Ascending aorta (tissue), 2 donors: ENCODE data around the gene CNIH2. TPM values are rescaled to one million over a fixed set of nuclear protein-coding genes. Genes with fewer than 3 reads are reported as not detected.

ENCODE experiments used
- DNase-seq, 2 donors: peaks; one replicate each; pipeline ENCODE4 v3.0.0-alpha.2; 2019; ENCODE audit warnings: low spot score in 2 of 2
- H3K27ac ChIP-seq, 2 donors: fragments of 200-600 bp; sonication (generic); one replicate each; pipeline ENCODE4 v1.5.1; 2016 to 2017; ENCODE audit warnings: mild to moderate bottlenecking in 1 of 2
- H3K27me3 ChIP-seq: fragments of 200-600 bp; sonication (generic); one replicate; pipeline ENCODE4 v1.5.1; 2017
- H3K36me3 ChIP-seq, 2 donors: fragments of 200-600 bp; sonication (generic); one replicate each; pipeline ENCODE4 v1.5.1; 2016
- H3K4me1 ChIP-seq, 2 donors: fragments of 200-600 bp; sonication (generic); one replicate each; pipeline ENCODE4 v1.5.1; 2016 to 2017; ENCODE audit warnings: mild to moderate bottlenecking in 1 of 2
- H3K4me3 ChIP-seq, 2 donors: fragments of 200-600 bp; sonication (generic); one replicate each; pipeline ENCODE4 v1.5.1; 2016 to 2017; ENCODE audit warnings: mild to moderate bottlenecking in 1 of 2
- H3K9me3 ChIP-seq, 2 donors: fragments of 200-600 bp; sonication (generic); one replicate each; pipeline ENCODE4 v1.5.1; 2016
- intact Hi-C: fragments of 100-400 bp; cut with DNase I; formaldehyde crosslinking; loops from one replicate; pipeline ENCODE4 v1.15.1; 2023
- total RNA-seq: library from RNA; depleted of rRNA; stranded (reverse); fragments of >200 nt; gene quantifications from one replicate; pipeline ENCODE4 v1.1.0, GENCODE V29; 2016
- TF ChIP-seq, protein P1 (sequence below), 3 experiments: fragments of 200-600 bp in 2 of 3; fragments of 450-650 bp in 1 of 3; sonication (generic) in 2 of 3; IDR thresholded peaks; one replicate each; pipeline ENCODE4 v1.5.1; 2016 to 2019; ENCODE audit warnings: antibody characterized with exemption in 3 of 3, mild to moderate bottlenecking in 1 of 3, moderate library complexity in 1 of 3

Gene CNIH2
- total RNA-seq, 1 donor from 2014 or later = not detected

DNA sequence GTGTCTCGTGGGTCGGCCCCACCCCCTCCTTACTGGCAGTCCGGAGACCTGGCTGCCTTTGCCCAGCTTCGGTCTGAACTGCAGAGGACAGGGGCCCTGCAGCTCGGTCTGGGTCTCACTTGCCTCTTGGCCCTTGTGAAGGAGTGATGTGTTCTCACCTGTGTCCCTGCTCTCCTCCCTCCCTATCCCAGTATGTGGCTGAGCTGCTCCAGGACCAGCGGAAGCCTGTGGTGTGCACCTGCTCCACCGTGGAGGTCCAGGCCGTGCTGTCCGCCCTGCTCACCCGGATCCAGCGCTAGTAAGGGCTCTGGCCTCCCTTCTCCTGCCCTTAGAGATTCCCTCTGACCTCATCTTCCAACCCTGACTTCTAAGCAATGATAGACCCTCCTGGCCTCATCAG is 45.2 kb upstream of the CNIH2 start:
- Histone ChIP-seq H3K36me3 (peaks cover 81 to 89% of the 10 kb centered on the region in 2 donors), H3K27ac (no peak overlapping the region), H3K9me3 (no peaks in the 10 kb centered on the region), H3K27me3 (no peaks in the 10 kb centered on the region), H3K4me3 (no peak overlapping the region), H3K4me1 (no peaks in the 10 kb centered on the region)
- DNase-seq = no peak
- TF ChIP-seq, protein P1, sequence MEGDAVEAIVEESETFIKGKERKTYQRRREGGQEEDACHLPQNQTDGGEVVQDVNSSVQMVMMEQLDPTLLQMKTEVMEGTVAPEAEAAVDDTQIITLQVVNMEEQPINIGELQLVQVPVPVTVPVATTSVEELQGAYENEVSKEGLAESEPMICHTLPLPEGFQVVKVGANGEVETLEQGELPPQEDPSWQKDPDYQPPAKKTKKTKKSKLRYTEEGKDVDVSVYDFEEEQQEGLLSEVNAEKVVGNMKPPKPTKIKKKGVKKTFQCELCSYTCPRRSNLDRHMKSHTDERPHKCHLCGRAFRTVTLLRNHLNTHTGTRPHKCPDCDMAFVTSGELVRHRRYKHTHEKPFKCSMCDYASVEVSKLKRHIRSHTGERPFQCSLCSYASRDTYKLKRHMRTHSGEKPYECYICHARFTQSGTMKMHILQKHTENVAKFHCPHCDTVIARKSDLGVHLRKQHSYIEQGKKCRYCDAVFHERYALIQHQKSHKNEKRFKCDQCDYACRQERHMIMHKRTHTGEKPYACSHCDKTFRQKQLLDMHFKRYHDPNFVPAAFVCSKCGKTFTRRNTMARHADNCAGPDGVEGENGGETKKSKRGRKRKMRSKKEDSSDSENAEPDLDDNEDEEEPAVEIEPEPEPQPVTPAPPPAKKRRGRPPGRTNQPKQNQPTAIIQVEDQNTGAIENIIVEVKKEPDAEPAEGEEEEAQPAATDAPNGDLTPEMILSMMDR (IDR thresholded peaks at IDR 0.05) = no peak
- intact Hi-C loops = no loop called here

DNA sequence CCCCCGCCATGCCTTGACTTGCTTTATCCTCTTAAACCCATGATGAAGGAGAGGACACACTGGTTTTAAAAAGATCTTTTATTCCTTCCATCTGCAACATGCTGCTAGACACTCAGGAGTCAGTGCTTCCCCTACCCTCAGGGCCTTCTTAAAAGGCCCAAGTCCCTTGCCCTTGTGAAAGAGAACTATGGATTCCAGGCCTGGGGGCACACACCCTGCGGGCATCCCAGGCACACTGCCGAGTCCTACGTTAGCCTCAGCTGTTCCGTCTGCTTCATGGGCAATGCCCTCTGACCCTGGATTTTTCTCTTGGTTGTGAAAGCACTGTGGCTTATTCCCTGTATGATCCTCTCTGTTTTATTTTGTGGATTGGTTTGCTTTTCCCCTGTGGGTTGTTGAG is 44.7 kb upstream of the CNIH2 start:
- intact Hi-C loops = no loop called here
- no peak for DNase-seq
- H3K4me3 ChIP-seq = no peak overlapping the region

DNA sequence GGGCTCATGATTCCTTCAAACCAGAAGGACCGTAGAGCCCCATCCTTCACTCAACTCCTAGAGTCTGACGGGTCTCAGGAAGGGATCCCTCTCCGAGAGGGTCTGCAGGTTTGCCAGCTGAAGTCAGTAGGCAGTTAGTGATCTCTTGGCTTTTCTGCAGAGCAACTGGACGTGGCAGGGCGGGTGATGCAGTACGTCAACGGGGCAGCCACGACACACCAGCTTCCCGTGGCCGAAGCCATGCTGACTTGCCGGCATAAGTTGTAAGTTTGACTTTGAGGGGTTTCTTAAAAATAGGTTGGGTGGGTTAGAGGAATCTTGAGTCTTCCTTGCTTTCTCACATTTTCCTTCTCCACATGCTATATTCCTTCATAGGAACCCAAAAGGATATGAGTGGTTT is 42.8 kb upstream of the CNIH2 start:
- Histone ChIP-seq H3K4me3 (no peak overlapping the region), H3K4me1 (no peaks in the 10 kb centered on the region), H3K9me3 (no peaks in the 10 kb centered on the region), H3K36me3 (peaks cover 87 to 98% of the 10 kb centered on the region in 2 donors), H3K27me3 (no peaks in the 10 kb centered on the region), H3K27ac (no peak overlapping the region)
- intact Hi-C loops = no loop called here
- TF ChIP-seq, protein P1 (IDR thresholded peaks at IDR 0.05) = no peak
- no peak for DNase-seq

More for the DNA sequence above, 44.7 kb upstream of the CNIH2 start:
- no peaks in the 10 kb centered on the region for H3K27me3 ChIP-seq
- no peaks in the 10 kb centered on the region for H3K4me1 ChIP-seq
- peaks cover 78 to 89% of the 10 kb centered on the region in 2 donors for H3K36me3 ChIP-seq
- H3K9me3 ChIP-seq = no peaks in the 10 kb centered on the region
- H3K27ac ChIP-seq = no peak overlapping the region
- TF ChIP-seq, protein P1 (IDR thresholded peaks at IDR 0.05) = no peak

DNA sequence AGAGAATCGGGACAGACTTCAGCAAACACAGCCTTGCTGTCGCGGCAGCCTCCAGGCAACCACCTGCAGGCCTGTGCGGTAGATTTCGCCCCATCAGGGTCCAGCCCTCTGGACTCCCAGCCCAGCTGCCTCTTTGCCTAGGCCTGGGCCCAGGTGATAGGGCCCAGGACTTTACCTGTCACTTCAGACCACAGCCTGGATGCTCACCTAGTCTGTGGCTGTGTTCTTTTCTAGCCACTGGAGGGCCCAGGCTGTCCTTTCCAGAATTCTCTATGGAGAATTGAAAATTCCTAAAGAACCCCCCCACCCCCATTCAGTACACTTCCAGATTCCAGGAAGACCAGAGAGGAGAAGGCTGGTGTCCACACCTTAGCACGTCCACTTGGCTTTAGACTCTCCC is 40.1 kb upstream of the CNIH2 start:
- H3K36me3 ChIP-seq = peaks cover 85 to 91% of the 10 kb centered on the region in 2 donors
- no peaks in the 10 kb centered on the region for H3K9me3 ChIP-seq
- no peak overlapping the region for H3K4me3 ChIP-seq
- no peaks in the 10 kb centered on the region for H3K4me1 ChIP-seq
- H3K27ac ChIP-seq = no peak overlapping the region
- no peaks in the 10 kb centered on the region for H3K27me3 ChIP-seq
- TF ChIP-seq, protein P1 (IDR thresholded peaks at IDR 0.05) = no peak
- intact Hi-C loops = no loop called here
- no peak for DNase-seq

DNA sequence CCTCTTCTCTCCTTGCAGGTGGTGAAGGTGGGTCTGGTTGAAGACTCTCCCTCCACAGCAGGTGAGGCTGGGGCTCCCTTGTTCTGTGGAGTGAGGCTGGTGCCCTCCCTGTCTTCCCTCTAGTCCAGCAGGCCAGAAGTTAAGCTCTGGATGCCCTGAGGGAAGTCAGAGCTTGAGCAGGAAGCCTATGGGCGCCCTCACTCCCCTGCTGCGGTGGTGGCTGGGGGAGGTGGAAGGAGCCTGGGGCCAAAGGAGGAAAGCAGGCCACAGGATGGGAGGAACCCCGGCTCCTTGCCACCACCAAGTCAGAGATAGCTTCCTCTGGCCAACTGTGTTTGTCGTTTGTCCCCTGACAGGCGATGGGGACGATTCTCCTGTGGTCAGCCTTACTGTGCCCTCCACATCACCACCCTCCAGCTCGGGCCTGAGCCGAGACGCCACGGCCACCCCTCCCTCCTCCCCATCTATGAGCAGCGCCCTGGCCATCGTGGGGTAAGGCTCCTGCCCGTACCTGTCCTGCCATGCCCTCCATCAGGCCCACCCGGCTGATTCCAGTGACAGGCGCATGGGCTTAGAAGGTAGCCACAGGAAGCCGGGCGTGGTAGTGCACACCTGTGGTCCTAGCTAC is 39.1 kb upstream of the CNIH2 start:
- H3K27ac ChIP-seq = no peak overlapping the region
- H3K36me3 ChIP-seq = peaks cover 82 to 91% of the 10 kb centered on the region in 2 donors
- intact Hi-C loops = no loop called here
- no peaks in the 10 kb centered on the region for H3K4me1 ChIP-seq
- DNase-seq = no peak
- no peak overlapping the region for H3K4me3 ChIP-seq
- TF ChIP-seq, protein P1 (IDR thresholded peaks at IDR 0.05) = no peak
- H3K9me3 ChIP-seq = no peaks in the 10 kb centered on the region
- H3K27me3 ChIP-seq = no peaks in the 10 kb centered on the region

DNA sequence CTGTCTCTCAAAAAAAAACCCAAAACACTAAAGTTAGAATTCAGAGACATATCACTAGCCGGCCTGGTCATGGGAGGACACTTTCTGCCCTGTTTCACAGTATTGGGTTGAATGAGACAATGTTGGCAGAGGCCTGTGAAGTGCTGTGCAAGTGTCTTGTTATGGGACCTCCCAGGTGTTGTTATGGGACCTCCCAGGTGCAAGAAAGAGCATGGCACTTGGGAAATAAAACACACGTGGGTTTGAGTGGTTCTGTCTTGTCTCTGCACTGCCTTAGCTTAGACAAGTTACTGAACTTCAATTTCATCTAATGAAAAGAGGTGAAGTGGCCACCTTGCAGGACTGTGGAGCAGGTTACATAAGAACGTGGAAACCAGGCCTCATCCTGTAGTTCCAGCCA is 38.5 kb upstream of the CNIH2 start:
- DNase-seq = no peak
- H3K9me3 ChIP-seq = no peaks in the 10 kb centered on the region
- no peak overlapping the region for H3K4me3 ChIP-seq
- H3K27ac ChIP-seq = no peak overlapping the region
- peaks cover 83 to 91% of the 10 kb centered on the region in 2 donors for H3K36me3 ChIP-seq
- H3K4me1 ChIP-seq = no peaks in the 10 kb centered on the region
- intact Hi-C loops = no loop called here
- TF ChIP-seq, protein P1 (IDR thresholded peaks at IDR 0.05) = no peak
- no peaks in the 10 kb centered on the region for H3K27me3 ChIP-seq
